GM12892 (cell line): Measurements from ENCODE around the gene RETREG2.

ENCODE experiments used
- POLR2A ChIP-seq: IDR thresholded peaks from 2 replicates; pipeline ENCODE4 v1.6.1; 2011; ENCODE audit warnings: low read depth, low read length, control low read depth
- POLR2AphosphoS5 ChIP-seq: IDR thresholded peaks from 2 replicates; pipeline ENCODE4 v1.6.1; 2011; ENCODE audit warnings: low read depth, low read length, control low read depth

GRCh38 chr2:219133976-219134375, 44.1 kb upstream of the RETREG2 start:
- TF ChIP-seq POLR2A = no peak
- TF ChIP-seq POLR2AphosphoS5 = no peak
